SH-SY5Y (cell line): Measurements from ENCODE around the gene VPS51.

Experiments
- GATA2 ChIP-seq: IDR thresholded peaks from 2 replicates; pipeline ENCODE4 v1.6.1; 2011; ENCODE audit warnings: mild to moderate bottlenecking, low read depth, low read length
- GATA3 ChIP-seq: IDR thresholded peaks from 2 replicates; pipeline ENCODE4 v1.6.1; 2011; ENCODE audit warnings: low read depth, mild to moderate bottlenecking, low read length, moderate library complexity

- TF ChIP-seq GATA2 (no peak), GATA3 (no peak)
These were observed 12.7 kb upstream of the VPS51 start for GRCh38 chr11:65083134-65083833.
